Mammary epithelial cell (primary cell): ENCODE results near the gene JAG2.

Source experiments
- CTCF ChIP-seq, 2 donors: IDR thresholded peaks in 1 of 2; conservative IDR thresholded peaks in 1 of 2; 2 replicates each; pipeline ENCODE4 v1.5.1; 2011 to 2012; ENCODE audit warnings: inconsistent platforms in 2 of 2, low read length in 2 of 2, mild to moderate bottlenecking in 2 of 2, control low read depth in 1 of 2, low read depth in 1 of 2; ENCODE audit not compliant: insufficient read depth in 1 of 2; ENCODE audit errors: extremely low read depth in 1 of 2
- EZH2 ChIP-seq: IDR thresholded peaks from 2 replicates; pipeline ENCODE4 v1.6.1; 2012; ENCODE audit warnings: low read length, inconsistent platforms, borderline replicate concordance

GRCh38 chr14:105203701-105204100 lies 35.1 kb upstream of the JAG2 start:
- TF ChIP-seq CTCF (conservative IDR thresholded peaks at IDR 0.05 in 1 of 2, IDR thresholded peaks at IDR 0.05 in 1 of 2; ENCODE audit: extremely low read depth in 1 of 2, insufficient read depth in 1 of 2, low read depth in 1 of 2, low read length in 2 of 2) = no peak
- TF ChIP-seq EZH2 = no peak
